ENCODE measurements around the gene MRPS7. TPM values are rescaled to one million over a fixed set of nuclear protein-coding genes. Genes with fewer than 3 reads are reported as not detected.
A peak's percentile ranks its signal among the peaks of the same experiment; 100 is the strongest.

MRPS7 gene
- total RNA-seq (32.3 TPM), polyA plus RNA-seq (100 to 1,000 TPM; 119 to 141 (median 120) TPM)

DNA sequence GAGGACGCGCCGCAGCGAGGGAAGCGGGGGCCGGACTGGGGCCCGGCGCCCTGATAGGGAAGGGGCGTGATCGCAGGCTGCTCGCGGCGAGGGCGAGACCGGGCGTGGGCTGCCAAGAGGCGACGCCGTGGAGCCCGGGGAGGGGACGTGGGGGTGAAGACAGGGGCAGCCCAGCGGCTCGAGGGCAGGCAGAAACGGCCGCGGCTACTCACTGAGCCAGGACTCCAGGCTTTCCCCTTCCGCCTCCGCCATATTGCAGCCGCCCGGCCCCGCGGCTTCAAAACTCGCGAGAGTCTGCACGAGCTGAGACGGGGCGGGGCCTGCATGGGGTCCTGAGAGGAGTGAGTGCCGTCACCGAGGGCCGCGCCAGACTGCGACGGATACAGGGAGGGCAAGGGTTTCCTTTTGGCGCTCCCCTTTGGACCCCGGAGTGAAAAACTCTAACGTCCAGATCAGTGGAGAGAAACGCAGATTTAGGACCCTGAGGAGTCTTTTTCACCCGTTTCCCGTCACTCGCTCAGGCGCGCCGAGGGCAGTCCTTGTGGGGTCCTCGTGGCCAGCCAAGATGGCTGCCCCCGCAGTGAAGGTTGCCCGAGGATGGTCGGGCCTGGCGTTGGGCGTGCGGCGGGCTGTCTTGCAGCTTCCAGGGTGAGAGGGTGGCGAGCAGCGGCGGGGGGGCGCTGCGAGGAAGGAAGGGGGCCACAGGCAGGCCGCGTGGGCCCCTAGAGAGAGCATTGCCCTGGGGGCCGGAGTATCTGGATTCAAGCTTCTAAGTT lies at the start of gene MRPS7, which contains the start of gene GGA3:
Gene MRPS7, plus strand, starts transcription at position 544 of the 776 bp plus-strand sequence. Its CDS starts 22 bp downstream, at position 566.
Gene GGA3, minus strand, starts transcription at position 271 of the 776 bp plus-strand sequence. Its CDS starts 19 bp downstream, at position 252.
- no peaks in the 10 kb centered on the region for H3K9me3 ChIP-seq (ENCODE audit: control insufficient read depth in 2 of 2, low read length in 2 of 2)
- H3K27me3 Mint-ChIP-seq = no peaks in the 10 kb centered on the region
- H3K4me1 ChIP-seq (ENCODE audit: control insufficient read depth, insufficient read depth, low read length, poor library complexity, severe bottlenecking) = peaks cover 34% of the 10 kb centered on the region
- ATAC-seq (ENCODE audit: low read depth in 2 of 2) (peak; percentile 96), DNase-seq (peak; percentile 94 to 98 (median 96))
- H3K4me3 ChIP-seq (ENCODE audit: low read depth, low read length) = peak within 1 kb of the TSS; percentile 96
- H3K36me3 ChIP-seq (ENCODE audit: control insufficient read depth, insufficient read depth, low read length) = peaks cover 32% of the 10 kb centered on the region
- H3K27ac Mint-ChIP-seq = peak within 1 kb of the TSS; percentile 100
- peak within 1 kb of the TSS; percentile 97 for H3K27ac ChIP-seq (ENCODE audit: insufficient read depth, low read length, poor library complexity, severe bottlenecking)
- H3K4me1 Mint-ChIP-seq = peaks cover 10 to 66% (median 34%) of the 10 kb centered on the region in 4 donors
- H3K27me3 ChIP-seq (ENCODE audit: control insufficient read depth, insufficient read depth, low read length) = no peaks in the 10 kb centered on the region
- H3K4me3 Mint-ChIP-seq = peak within 1 kb of the TSS; percentile 96 to 99 (median 99)
- H3K36me3 Mint-ChIP-seq = peaks cover 6% of the 10 kb centered on the region
- H3K9me3 Mint-ChIP-seq = no peaks in the 10 kb centered on the region

DNA sequence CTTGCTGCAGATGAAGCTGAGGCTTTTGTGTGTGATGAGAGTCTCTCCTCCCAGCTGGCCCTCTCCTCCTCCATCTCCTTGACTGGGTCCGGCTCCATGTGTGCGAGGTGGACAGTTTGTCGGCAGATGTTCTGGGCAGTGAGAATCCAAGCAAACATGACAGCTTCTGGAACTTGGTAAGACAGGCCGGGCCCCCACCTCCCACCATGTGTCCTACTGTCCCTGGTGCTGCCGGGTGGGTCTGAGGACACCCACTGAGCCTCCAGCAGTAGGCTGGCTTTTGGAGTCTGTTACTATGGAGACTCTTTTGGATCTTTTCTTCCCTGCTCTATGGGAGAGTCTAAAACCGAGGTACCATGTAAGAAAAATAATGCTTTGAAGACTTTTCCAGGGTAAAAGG lies 43.5 kb upstream of the MRPS7 start:
- Mint-ChIP-seq H3K27me3 (no peaks in the 10 kb centered on the region), H3K4me3 (no peak overlapping the region), H3K27ac (no peak overlapping the region), H3K9me3 (no peaks in the 10 kb centered on the region), H3K36me3 (peaks cover 39% of the 10 kb centered on the region), H3K4me1 (peaks cover 5 to 6% (median 6%) of the 10 kb centered on the region in 4 donors)
- no peak overlapping the region for H3K27ac ChIP-seq (ENCODE audit: insufficient read depth, low read length, poor library complexity, severe bottlenecking)
- H3K27me3 ChIP-seq (ENCODE audit: control insufficient read depth, insufficient read depth, low read length) = no peaks in the 10 kb centered on the region
- peaks cover 67% of the 10 kb centered on the region for H3K36me3 ChIP-seq (ENCODE audit: control insufficient read depth, insufficient read depth, low read length)
- no peaks in the 10 kb centered on the region for H3K9me3 ChIP-seq (ENCODE audit: control insufficient read depth in 2 of 2, low read length in 2 of 2)
- H3K4me3 ChIP-seq (ENCODE audit: low read depth, low read length) = no peak overlapping the region
- no peak for ATAC-seq (ENCODE audit: low read depth in 2 of 2)
- H3K4me1 ChIP-seq (ENCODE audit: control insufficient read depth, insufficient read depth, low read length, poor library complexity, severe bottlenecking) = no peaks in the 10 kb centered on the region
- DNase-seq = no peak

DNA sequence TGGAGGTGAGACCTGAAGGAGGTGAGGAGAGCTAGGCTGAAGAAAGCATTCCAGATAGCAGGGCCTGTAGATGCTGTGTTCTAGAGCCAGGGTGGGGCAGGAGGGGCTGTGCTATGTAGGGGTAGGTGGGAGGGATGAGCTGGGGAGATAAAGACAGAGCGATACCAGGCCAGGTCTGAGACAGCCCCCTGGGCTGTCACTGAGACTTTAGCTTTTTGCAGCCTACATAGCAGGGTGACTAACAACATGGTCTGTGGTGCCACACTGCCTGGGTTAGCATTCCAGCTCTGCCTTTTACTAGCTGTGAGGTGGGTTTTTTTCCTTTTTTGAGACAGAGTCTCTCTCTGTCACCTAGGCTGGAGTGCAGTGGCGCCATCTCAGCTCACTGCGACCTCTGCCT lies 41.9 kb upstream of the MRPS7 start:
- Histone ChIP-seq H3K9me3 (ENCODE audit: control insufficient read depth in 2 of 2, low read length in 2 of 2) (no peaks in the 10 kb centered on the region), H3K27me3 (ENCODE audit: control insufficient read depth, insufficient read depth, low read length) (no peaks in the 10 kb centered on the region), H3K4me1 (ENCODE audit: control insufficient read depth, insufficient read depth, low read length, poor library complexity, severe bottlenecking) (no peaks in the 10 kb centered on the region), H3K27ac (ENCODE audit: insufficient read depth, low read length, poor library complexity, severe bottlenecking) (no peak overlapping the region), H3K4me3 (ENCODE audit: low read depth, low read length) (no peak overlapping the region), H3K36me3 (ENCODE audit: control insufficient read depth, insufficient read depth, low read length) (peaks cover 61% of the 10 kb centered on the region)
- H3K27me3 Mint-ChIP-seq = no peaks in the 10 kb centered on the region
- peak overlapping the region in 1 of 3 donors; percentile 82 for H3K27ac Mint-ChIP-seq
- ATAC-seq (ENCODE audit: low read depth in 2 of 2) (no peak), DNase-seq (no peak)
- H3K9me3 Mint-ChIP-seq = no peaks in the 10 kb centered on the region
- no peak overlapping the region for H3K4me3 Mint-ChIP-seq
- peaks cover 5 to 6% (median 6%) of the 10 kb centered on the region in 4 donors for H3K4me1 Mint-ChIP-seq
- peaks cover 37% of the 10 kb centered on the region for H3K36me3 Mint-ChIP-seq

DNA sequence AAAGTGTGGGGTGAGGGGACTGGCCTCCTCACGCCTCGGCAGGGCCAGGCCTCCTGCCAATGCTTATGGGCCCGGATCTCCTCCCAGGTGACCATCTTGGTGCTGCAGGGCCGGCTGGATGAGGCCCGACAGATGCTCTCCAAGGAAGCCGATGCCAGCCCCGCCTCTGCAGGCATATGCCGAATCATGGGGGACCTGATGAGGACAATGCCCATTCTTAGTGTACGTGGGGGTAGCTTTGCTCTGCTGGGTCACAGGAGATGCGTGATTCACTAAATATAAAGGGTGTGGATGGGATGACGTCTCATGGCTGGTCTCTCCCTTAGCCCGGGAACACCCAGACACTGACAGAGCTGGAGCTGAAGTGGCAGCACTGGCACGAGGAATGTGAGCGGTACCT lies 36.7 kb upstream of the MRPS7 start:
- H3K27ac Mint-ChIP-seq = no peak overlapping the region

DNA sequence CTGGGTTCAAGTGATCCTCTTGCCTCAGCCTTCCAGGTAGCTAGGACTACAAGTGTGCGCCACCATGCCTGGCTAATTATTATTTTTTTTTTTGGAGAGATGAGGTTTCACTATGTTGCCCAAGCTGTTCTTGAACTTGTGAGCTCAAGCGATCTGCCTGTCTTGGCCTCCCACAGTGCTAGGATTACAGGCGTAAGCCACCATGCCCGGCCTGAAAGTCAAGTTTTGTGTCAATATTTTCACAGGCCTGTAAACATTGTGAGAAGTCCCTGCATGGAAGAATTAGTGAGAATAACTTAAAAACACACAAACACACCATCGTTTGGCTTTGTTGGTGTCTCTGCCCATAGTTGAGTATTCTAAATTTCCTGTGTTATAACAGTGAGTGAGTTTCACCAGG lies 34.0 kb upstream of the MRPS7 start:
- H3K9me3 ChIP-seq (ENCODE audit: control insufficient read depth in 2 of 2, low read length in 2 of 2) = no peaks in the 10 kb centered on the region
- H3K4me1 ChIP-seq (ENCODE audit: control insufficient read depth, insufficient read depth, low read length, poor library complexity, severe bottlenecking) = no peaks in the 10 kb centered on the region
- no peak for DNase-seq
- peaks cover 75% of the 10 kb centered on the region for H3K36me3 ChIP-seq (ENCODE audit: control insufficient read depth, insufficient read depth, low read length)
- Mint-ChIP-seq H3K4me3 (no peak overlapping the region), H3K27ac (no peak overlapping the region), H3K27me3 (no peaks in the 10 kb centered on the region), H3K4me1 (no peaks in the 10 kb centered on the region), H3K36me3 (peaks cover 31% of the 10 kb centered on the region), H3K9me3 (no peaks in the 10 kb centered on the region)
- no peak overlapping the region for H3K4me3 ChIP-seq (ENCODE audit: low read depth, low read length)
- no peaks in the 10 kb centered on the region for H3K27me3 ChIP-seq (ENCODE audit: control insufficient read depth, insufficient read depth, low read length)
- ATAC-seq (ENCODE audit: low read depth in 2 of 2) = no peak
- no peak overlapping the region for H3K27ac ChIP-seq (ENCODE audit: insufficient read depth, low read length, poor library complexity, severe bottlenecking)

More for the DNA sequence above, 36.7 kb upstream of the MRPS7 start:
- Histone ChIP-seq H3K4me1 (ENCODE audit: control insufficient read depth, insufficient read depth, low read length, poor library complexity, severe bottlenecking) (no peaks in the 10 kb centered on the region), H3K9me3 (ENCODE audit: control insufficient read depth in 2 of 2, low read length in 2 of 2) (no peaks in the 10 kb centered on the region), H3K4me3 (ENCODE audit: low read depth, low read length) (no peak overlapping the region), H3K36me3 (ENCODE audit: control insufficient read depth, insufficient read depth, low read length) (peaks cover 55% of the 10 kb centered on the region), H3K27ac (ENCODE audit: insufficient read depth, low read length, poor library complexity, severe bottlenecking) (no peak overlapping the region), H3K27me3 (ENCODE audit: control insufficient read depth, insufficient read depth, low read length) (no peaks in the 10 kb centered on the region)
- peak overlapping the region in 1 of 4 donors; percentile 32 for H3K4me3 Mint-ChIP-seq
- peaks cover 29% of the 10 kb centered on the region for H3K36me3 Mint-ChIP-seq
- no peaks in the 10 kb centered on the region for H3K27me3 Mint-ChIP-seq
- peaks cover 0 to 4% (median 2%) of the 10 kb centered on the region in 4 donors for H3K4me1 Mint-ChIP-seq
- no peak for DNase-seq
- no peak for ATAC-seq (ENCODE audit: low read depth in 2 of 2)
- H3K9me3 Mint-ChIP-seq = no peaks in the 10 kb centered on the region

DNA sequence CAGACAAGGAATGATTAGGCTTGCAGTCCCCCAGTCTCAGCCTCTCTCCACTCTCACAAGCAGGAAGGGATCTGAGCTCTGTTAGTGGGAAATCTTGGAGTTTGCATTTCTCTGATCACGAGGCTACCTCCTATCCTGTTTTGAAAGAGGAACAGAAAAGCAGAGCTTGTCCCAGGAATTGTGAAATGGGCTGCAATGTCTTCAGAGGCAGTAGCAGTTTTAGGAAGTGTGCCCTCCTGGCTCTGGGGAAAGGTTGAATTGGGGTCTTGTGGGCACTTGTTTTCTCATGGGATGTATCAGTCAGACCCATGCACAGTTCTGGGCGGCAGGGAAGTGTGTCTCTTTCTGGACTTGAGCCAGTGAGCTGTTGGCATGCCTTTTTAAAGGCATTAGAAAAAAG lies 33.4 kb upstream of the MRPS7 start:
- no peak for ATAC-seq (ENCODE audit: low read depth in 2 of 2)
- Histone ChIP-seq H3K4me3 (ENCODE audit: low read depth, low read length) (no peak overlapping the region), H3K4me1 (ENCODE audit: control insufficient read depth, insufficient read depth, low read length, poor library complexity, severe bottlenecking) (no peaks in the 10 kb centered on the region), H3K36me3 (ENCODE audit: control insufficient read depth, insufficient read depth, low read length) (peaks cover 75% of the 10 kb centered on the region), H3K9me3 (ENCODE audit: control insufficient read depth in 2 of 2, low read length in 2 of 2) (no peaks in the 10 kb centered on the region), H3K27me3 (ENCODE audit: control insufficient read depth, insufficient read depth, low read length) (no peaks in the 10 kb centered on the region), H3K27ac (ENCODE audit: insufficient read depth, low read length, poor library complexity, severe bottlenecking) (no peak overlapping the region)
- no peaks in the 10 kb centered on the region for H3K27me3 Mint-ChIP-seq
- DNase-seq = no peak
- no peaks in the 10 kb centered on the region for H3K4me1 Mint-ChIP-seq
- no peak overlapping the region for H3K4me3 Mint-ChIP-seq
- H3K36me3 Mint-ChIP-seq = peaks cover 35% of the 10 kb centered on the region
- H3K9me3 Mint-ChIP-seq = no peaks in the 10 kb centered on the region
- no peak overlapping the region for H3K27ac Mint-ChIP-seq

DNA sequence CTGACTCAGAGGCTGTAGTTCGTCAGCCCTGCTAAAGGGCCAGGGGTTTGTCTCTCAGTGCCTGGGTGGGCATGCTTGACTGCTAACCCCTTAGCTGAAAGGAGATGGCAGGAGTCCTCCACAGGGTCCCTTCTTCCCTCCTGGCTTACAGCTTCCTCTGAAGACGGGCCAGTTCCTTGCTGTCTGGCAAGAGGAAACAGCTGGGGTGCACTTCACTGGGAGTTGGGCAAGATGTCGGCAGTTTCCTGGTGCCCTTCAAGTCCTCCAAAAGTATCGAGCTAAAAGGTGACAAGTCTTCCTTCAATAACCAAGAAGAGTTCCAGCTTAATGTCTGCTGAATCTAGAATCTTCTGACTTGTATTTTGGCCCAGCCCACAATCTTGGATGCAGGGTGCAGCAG lies 32.8 kb upstream of the MRPS7 start:
- no peaks in the 10 kb centered on the region for H3K27me3 ChIP-seq (ENCODE audit: control insufficient read depth, insufficient read depth, low read length)
- peaks cover 75% of the 10 kb centered on the region for H3K36me3 ChIP-seq (ENCODE audit: control insufficient read depth, insufficient read depth, low read length)
- no peaks in the 10 kb centered on the region for H3K4me1 ChIP-seq (ENCODE audit: control insufficient read depth, insufficient read depth, low read length, poor library complexity, severe bottlenecking)
- Mint-ChIP-seq H3K27ac (no peak overlapping the region), H3K9me3 (no peaks in the 10 kb centered on the region), H3K27me3 (no peaks in the 10 kb centered on the region), H3K4me3 (no peak overlapping the region), H3K4me1 (no peaks in the 10 kb centered on the region), H3K36me3 (peaks cover 35% of the 10 kb centered on the region)
- no peak overlapping the region for H3K27ac ChIP-seq (ENCODE audit: insufficient read depth, low read length, poor library complexity, severe bottlenecking)
- no peaks in the 10 kb centered on the region for H3K9me3 ChIP-seq (ENCODE audit: control insufficient read depth in 2 of 2, low read length in 2 of 2)
- no peak for ATAC-seq (ENCODE audit: low read depth in 2 of 2)
- DNase-seq = no peak
- no peak overlapping the region for H3K4me3 ChIP-seq (ENCODE audit: low read depth, low read length)

DNA sequence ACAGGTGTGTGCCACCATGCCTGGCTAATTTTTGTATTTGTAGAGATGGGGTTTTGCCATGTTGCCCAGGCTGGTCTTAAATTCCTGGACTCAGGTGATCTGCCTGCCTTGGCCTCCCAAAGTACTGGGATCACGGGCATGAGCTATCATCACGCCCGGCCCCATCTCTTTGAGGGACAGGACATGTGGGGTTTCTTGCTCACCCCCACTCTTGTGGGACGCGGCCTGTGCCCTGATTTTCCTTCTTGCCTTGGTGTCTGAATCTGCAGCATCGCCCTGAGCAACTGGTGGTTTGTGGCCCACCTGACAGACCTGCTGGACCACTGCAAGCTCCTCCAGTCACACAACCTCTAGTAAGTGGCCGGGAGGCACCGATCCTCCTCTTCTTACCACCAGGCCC lies 30.6 kb upstream of the MRPS7 start:
- H3K27ac Mint-ChIP-seq = no peak overlapping the region
- no peak overlapping the region for H3K4me3 Mint-ChIP-seq
- no peak overlapping the region for H3K27ac ChIP-seq (ENCODE audit: insufficient read depth, low read length, poor library complexity, severe bottlenecking)
- no peak overlapping the region for H3K4me3 ChIP-seq (ENCODE audit: low read depth, low read length)
- no peaks in the 10 kb centered on the region for H3K27me3 ChIP-seq (ENCODE audit: control insufficient read depth, insufficient read depth, low read length)
- H3K4me1 Mint-ChIP-seq = peaks cover 0 to 3% (median 0%) of the 10 kb centered on the region in 4 donors
- H3K27me3 Mint-ChIP-seq = no peaks in the 10 kb centered on the region
- peaks cover 79% of the 10 kb centered on the region for H3K36me3 ChIP-seq (ENCODE audit: control insufficient read depth, insufficient read depth, low read length)
- DNase-seq (no peak), ATAC-seq (ENCODE audit: low read depth in 2 of 2) (no peak)
- H3K36me3 Mint-ChIP-seq = peaks cover 30% of the 10 kb centered on the region
- no peaks in the 10 kb centered on the region for H3K4me1 ChIP-seq (ENCODE audit: control insufficient read depth, insufficient read depth, low read length, poor library complexity, severe bottlenecking)
- H3K9me3 ChIP-seq (ENCODE audit: control insufficient read depth in 2 of 2, low read length in 2 of 2) = no peaks in the 10 kb centered on the region
- no peaks in the 10 kb centered on the region for H3K9me3 Mint-ChIP-seq

All from CD4-positive, CD25-positive, alpha-beta regulatory T cell (primary cell).